NCI-H187 (cell line): ENCODE data around the gene C1orf210.
A peak's percentile ranks its signal among the peaks of the same experiment; 100 is the strongest.

Experiments
- DNase-seq, 2 experiments: peaks; one replicate each; lab custom pipeline; 2025; lab: John Stamatoyannopoulos, UW

Gene C1orf210

DNA sequence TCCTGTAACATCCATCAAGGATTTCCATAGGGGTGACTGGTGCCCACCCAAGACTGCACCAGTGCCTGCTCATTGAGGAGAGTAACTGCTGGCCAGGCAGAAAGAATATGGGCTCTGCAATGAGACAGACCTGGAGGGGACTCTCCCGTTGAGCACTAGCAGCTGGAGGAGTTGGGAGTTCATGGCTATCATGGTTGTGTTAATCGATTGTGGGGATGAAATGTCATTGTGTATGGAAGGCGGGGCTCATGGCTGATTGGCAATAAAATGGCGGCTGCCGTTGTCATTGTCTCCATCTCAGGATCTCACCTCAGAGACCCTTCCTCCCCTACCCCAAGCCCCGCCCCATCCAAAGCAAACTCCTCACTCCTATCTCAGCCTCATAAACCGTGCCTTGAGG, 11.7 kb downstream of the C1orf210 start:
- no peak for DNase-seq

DNA sequence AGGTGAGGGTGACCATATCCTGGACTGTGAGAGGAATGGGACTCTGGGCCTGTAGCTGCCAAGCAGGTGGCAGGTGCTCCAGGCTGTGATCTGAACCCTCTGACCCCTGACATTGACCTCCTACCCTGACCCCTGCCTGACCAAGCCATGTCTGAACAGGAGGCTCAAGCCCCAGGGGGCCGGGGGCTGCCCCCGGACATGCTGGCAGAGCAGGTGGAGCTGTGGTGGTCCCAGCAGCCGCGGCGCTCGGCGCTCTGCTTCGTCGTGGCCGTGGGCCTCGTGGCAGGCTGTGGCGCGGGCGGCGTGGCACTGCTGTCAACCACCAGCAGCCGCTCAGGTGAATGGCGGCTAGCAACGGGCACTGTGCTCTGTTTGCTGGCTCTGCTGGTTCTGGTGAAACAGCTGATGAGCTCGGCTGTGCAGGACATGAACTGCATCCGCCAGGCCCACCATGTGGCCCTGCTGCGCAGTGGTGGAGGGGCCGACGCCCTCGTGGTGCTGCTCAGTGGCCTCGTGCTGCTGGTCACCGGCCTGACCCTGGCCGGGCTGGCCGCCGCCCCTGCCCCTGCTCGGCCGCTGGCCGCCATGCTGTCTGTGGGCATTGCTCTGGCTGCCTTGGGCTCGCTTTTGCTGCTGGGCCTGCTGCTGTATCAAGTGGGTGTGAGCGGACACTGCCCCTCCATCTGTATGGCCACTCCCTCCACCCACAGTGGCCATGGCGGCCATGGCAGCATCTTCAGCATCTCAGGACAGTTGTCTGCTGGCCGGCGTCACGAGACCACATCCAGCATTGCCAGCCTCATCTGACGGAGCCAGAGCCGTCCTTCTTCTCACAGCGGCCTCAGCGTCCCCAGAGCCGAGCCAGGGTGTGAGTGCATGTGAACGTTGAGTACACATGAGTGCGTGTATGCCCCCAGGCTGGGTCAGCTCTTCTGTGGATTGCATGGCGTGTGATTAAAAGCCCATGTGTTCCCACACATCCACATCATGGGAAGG, 12.5 kb downstream of the C1orf210 start:
- no peak for DNase-seq

DNA sequence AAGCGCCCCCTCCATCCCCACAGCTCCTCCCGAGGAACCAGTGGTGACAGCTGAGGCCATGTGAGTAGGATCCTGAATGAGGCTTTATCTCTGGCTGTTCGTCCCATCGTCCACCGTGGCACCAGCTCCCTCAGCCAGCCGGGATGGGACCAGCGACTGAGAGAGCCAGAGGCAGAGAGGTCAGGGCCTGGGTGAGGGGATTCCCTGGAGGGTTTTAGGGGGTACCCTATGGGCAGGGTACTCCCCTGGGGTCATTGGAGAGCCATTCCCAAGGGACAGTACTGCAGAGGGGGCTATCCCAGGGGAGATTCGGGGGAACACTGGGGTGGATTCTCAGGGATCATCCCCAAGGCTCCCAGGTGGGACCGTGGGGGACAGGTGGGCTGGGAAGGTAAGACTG, 13.2 kb downstream of the C1orf210 start:
- DNase-seq, result no peak

DNA sequence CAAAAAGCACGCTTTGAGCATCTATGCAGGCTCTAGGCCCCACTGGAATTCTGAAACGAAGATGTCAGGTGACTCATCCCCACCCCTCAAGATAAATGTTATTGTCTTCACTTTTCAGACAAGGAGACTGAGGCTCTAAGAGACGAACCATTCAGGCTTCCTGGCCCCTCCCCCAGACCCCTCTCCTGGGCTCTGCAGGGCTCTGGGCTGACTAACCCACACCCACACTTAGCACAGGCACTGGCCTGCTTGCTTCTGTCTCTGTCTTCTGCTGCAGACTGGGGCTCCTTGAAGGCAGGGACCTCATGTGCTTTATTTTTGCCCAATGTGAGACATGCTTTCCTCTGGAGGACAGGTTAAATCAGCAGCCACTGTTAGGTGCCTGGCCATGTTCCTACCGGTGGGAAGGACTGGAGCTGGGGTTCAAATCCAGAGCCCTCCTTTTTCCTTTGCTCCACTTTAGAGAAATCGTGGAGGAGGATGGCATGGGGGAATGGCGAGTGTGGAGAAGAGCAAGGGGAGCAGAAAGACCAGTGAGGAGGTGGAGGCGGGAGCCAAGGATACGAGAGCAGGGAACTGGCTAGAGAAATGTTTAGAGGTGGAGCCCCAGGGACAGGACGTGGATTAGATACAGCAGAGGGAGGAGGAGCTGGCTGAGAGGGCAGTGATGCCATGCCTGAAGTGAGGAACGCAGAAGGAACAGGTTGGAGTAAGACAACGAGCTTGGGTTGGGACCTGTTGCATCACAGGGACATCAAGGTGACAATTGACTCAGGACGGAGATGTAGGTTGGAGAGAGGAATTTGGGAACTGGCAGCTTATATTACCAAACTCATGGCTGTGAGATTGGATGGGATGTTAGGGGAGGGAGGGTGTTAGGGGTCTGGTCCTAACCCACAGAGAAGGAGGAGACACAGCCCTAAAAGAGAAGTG, 13.9 kb downstream of the C1orf210 start:
- DNase-seq, result no peak

DNA sequence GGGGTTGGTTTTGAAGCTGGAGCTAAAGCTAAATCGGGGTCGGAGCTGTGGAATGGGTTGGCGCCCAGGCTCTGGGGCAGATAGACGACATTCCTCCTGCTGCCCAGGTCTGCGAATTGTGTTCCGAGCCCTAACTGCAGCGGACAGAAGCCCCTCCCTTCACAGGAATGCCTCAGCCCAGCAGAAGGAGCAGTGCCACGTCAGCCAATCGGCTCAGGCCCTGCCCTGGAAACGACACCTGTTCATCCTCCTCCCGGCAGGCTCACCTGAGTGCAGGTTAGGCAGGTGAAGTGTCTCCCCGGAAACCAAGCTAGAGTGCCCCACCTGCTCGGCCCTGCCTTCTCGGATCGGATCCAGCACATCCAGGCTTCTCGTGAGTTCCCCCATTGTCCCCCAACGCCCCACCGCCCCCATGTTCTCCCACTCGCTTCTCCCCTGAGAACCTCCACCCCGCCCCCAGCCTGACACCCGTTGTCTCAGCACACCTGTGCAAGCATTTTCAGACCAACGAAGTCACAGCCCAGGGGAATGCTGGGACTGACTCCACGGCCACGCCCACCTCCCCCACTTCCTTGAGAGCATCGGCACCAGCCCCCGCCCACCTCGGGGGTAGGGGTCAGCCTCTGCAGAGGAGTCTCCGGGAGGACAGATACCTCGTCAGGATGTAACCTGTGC, 14.8 kb downstream of the C1orf210 start:
- DNase-seq, result peak; percentile 44 to 65

DNA sequence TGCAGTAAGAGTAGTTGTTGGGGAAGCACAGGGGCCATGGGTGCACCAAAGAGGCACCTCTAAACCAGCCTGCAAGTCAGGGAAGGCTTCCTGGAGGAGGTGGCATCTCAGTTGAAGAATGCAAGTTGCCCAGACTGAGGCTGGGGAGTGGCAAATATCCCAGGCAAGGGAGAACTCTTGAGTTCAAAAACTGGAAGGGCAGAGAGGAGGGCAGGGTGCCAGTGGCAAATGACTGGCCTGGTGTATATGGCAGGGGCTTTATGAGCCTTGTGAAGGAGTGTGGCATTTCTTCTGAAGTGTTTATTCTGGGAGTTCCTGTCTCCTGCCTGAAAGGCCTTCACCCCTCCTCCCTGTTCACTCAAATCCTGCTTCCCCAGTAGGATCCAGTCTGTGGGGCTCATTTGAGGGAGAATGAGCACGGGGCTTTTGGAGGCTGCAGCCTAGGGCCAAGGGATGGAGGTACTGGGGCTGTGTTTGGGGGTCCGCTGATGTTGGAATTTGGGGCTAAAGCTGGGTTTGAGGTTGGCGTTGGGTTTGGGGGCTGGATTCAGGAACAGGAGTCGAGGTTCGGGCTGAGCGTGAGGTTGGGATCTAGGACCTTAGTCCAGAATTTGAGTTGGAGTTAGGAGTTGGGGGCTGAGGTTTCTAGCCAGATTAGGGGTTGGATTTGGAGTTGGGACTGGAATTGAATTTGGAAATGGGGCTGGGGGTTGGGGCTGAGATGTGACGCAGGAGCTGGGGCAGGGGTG, 15.6 kb downstream of the C1orf210 start, which contains the start of gene TMEM125:
Gene TMEM125, plus strand, starts transcription at position 357 of the 749 bp plus-strand sequence. CDS start 2,740 bp downstream, outside the sequence.
- DNase-seq, result no peak

DNA sequence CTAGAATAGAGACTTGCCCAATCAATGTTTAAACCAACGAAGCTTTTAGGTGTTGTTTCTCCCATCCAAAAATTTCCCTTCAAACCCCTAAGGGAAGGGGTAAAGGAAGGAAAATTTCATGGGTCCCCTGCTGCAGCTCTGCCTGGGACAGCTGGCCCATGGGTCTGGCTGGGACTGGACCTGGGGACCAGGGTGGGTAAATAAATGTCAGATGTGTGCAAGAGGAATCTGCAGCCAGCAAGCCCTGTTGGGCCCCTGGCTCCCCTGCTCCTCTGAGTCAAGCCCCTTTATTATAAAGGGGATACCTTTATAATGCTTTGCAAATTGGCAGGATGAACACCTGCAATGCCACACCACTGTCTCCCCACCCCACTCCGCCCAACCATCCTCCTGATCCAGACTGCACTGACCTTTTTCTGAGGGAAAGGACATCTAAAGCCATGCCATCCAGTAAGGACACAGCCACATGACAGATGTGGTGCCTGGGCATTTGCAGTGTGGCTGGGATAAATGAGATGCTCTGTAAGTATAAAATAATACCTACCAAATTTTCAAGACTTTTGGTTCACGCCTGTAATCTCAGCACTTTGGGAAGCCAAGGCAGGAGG, 17.5 kb downstream of the C1orf210 start:
- DNase-seq, result no peak

DNA sequence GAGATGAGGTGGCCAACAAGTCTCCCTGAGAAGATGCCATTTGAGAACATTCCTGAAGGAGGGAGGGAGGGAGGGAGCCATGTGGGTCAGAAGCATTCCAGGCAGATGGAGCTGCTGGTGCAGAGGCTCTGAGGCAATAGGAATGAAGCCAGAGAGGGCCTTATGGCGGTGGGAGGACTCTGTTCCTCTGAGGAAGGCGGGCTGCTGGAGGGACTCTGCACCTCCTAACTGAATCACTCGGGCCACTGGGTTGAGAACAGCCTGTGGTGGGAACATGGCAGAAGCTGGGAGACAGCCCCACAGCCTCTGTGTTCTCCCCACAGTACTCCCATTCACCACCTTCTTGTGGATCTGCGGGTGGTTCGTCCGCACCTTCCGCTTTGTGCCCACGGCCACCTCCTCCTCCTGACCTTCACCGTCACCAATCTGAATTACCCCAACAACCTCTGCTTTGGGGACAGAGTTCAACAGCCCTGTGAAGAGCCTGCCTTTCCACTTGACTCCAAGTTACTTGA, 18.0 kb downstream of the C1orf210 start:
- no peak for DNase-seq

DNA sequence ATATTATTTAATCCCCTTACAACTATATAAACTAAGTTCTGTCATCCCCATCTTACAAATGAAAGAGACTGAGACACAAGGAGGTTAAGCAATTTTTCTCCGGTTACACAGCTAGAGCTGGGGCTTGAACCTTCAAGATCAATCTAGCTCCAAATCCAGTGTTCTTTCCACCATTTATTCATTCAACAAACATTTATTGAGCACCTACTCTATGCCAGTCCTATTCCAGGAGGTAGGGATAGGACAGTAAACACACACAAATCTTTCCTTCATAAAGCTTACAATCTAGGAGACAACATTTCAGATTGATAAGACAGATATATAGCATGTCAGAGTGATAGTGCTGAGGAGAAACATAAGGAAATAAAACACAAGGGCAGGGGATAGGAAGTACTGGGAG, 18.5 kb downstream of the C1orf210 start:
- DNase-seq, result no peak

DNA sequence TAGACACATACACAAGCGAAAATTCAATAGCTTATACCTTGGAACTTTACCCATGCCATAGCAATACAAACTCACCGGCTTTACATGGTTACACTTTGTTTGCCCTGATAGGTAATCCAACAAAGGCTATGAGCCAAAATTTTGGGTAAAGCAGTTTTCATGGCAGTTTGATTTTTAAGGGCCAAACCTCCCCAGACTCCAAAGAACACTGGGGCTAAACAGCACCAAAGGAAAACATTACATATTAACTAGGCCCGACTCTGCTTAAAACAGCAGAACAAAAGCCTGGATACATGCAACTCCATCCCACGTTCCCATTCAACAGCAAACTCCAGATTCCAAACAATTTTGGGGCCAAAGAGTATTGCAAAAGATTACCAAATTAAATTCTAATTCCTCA, 19.9 kb downstream of the C1orf210 start:
- DNase-seq, result no peak

DNA sequence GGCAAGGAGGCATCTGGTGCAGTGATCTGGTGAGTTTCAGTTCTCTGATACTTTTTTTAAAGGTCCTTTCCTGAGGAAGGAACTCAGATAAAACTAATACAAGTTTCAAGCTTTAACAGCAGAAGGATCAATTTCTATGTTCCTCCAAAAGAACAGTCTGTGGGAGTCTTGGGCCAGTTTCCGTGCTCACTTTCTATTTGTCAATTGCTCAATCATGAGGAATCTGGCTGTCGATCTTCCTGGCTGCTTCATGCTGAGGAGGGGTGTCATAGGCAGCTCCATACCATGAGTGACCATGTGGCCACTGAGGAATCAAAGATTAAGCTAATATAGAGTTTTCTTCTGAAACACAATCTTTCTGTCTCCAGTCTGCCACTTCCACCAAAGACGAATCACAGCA, 27.0 kb downstream of the C1orf210 start:
- DNase-seq, result no peak

DNA sequence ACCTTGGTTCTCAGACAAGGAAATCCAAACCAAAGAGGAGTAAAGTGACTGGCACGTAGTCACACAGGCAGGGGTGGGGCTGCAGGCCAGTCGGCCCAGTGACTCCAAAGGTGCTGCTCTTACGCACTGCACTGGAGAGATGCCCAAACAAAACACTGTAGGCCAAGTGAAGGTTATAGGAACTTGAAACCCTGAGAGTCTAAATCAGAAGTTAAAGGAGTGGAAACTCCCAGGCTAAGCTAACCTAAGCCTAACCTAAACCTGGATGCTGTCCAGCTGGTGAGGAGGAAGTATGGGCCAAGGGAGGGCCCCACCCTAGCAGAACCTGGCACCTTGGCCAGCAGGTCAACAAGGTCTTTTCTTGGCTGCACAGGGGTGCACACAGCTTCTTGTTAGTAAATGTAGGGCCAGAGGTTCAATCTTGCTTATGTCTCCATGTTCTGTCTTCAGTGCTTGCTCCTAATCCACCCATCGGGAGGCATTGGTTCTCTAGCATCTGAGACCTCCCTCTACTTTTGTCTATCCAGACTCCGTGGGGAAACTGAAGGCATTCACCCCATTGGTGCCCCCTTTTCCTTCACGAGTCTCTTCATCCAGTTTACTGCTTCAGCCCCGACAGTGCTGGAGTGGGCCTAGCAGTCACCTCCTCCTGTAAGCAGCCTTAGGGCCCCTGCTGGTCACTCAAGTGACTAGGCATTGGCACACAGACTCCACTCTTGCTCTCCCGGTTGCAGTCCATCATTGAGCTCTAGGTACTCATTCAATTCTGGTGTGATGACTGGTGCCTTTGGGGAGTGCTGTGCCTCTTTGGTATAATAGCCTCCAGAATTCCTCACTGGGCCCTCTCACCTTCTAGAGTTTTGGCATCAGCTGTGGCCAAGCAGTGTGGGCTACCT, 28.5 kb downstream of the C1orf210 start:
- no peak for DNase-seq

DNA sequence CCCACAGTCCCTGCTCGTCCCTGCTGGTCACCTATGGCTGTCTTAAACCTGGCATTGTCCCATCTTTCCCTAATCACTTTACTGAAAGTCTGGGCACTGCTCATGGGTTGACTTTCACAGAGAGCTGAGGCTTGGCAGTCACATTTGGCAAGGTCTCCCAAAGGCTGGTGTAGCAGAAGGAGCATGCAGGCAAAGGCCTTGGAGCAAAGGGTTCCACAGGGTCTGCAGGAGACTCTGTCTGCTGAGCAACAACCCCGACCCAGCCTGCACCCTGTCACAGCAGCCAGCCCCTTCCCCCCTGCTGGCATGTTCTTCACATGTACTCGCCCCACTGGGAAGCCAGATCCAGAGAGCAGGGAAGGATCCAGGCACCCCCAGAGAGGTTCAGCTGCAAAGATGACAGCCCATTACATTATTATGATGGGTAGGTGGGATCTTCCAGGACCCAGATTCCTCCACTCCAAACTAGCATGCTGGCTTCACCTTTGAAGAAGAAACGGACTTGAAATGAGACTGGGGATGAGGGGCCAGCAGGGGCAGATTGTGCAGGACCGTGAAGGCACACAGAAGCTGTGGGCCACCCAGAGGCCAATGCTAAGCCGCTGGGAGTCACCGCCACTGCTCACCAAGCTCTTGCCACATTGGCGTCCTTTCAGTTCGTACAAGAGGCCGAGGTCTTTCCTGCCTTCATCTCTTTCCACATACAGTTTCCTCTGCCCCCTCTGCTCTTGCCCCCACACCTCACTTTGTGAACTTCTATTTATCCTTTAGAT, 29.8 kb downstream of the C1orf210 start:
- DNase-seq, result no peak

DNA sequence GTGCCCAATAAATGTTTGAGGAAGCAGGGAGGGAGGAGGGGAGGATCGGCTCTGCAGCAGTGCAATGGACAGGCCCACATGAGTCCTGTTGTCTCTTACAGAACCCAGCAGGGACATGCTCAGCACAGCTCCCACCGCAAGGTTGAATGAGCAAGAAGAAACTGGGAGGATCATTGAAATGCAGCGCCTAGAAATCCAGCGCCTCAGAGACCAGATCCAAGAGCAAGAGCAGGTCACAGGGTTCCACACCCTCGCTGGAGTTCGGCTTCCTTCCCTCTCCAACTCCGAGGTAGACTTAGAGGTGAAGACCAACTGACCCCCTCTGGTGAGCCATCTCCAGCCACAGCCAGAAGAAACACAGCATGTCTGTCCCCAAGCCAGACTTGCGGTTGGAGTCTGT, 31.5 kb downstream of the C1orf210 start:
- no peak for DNase-seq

DNA sequence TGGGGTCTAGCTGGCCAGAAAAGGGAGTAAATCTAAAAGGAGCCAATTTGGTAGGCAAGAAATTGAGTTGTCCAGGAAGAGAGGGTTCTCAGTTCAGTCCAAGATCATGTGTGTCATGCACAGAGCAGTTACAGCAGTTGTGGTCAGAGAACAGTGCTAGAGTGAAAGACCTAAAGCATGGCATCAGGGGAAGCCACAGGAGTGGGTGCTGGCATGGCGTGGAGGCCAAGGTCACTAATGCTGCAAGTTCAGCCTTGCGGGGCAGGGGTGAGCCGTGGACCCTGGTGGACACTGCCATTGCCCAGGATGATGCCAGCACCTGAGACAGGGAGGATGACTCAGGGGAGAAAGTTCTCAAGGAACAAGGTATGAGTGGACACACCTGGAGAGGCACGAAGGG, 32.2 kb downstream of the C1orf210 start:
- DNase-seq, result no peak

DNA sequence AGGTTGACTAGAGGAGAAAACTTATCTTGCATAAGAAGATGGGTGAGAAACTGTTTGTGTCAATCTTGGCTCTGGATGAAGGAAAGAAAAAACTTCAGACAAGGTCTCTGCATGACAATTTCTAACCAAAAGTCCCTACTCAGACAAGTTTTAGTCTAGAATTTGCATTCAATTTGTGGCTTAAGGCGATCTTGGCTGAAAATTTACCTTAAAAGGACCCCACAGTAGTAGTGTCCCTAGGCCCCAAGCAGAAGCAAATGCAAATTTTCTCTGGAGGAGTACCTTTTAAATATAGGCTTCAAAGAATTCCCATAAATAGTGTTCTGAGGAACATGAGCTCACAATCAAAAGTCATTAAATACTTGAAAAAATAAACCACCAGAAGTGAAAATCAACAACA, 33.2 kb downstream of the C1orf210 start:
- DNase-seq, result no peak

DNA sequence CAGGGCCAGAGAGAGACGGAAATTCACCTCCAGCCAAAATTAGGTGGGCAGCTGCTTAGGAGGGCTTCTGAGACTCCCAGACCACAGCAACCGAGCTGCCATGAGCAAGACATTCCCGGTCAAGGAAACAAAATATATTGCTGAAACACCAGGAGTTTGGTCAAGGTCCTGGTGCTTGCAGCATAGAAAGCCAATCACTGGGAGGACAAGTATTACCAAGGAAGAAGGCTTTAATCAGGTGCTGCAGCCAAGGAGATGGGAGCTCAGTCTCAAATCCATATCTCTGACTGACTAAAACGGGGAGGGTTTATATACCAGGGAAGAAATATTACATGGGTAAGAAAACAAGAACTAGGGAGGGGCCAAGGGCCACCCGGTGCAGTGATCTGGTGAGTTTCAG, 34.4 kb downstream of the C1orf210 start:
- DNase-seq, result no peak

DNA sequence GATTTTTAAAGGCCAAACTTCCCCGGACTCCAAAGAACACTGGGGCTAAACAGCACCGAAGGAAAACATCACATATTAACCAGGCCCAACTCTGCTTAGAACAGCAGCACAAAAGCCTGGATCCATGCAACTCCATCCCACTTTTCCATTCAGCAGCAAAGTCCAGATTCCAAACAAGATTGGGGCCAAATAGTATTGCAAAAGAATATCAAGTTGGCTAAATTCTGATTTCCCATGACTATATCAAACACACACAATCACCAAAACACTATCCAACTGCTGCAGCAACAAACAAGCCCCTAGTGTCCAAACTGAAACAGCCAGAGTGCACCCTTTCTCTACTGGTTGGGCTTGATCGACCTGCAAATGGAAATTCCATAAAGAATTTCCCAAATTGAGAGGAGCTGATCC, 35.0 kb downstream of the C1orf210 start:
- no peak for DNase-seq
